Iris pigment epithelial cell (primary cell): ENCODE data around the gene RIPPLY3.

Experiments used
- DNase-seq: peaks from one replicate; pipeline ENCODE4 v3.0.0-alpha.2; 2011; ENCODE audit warnings: low read depth

Gene RIPPLY3, protein sequence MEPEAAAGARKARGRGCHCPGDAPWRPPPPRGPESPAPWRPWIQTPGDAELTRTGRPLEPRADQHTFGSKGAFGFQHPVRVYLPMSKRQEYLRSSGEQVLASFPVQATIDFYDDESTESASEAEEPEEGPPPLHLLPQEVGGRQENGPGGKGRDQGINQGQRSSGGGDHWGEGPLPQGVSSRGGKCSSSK

DNA sequence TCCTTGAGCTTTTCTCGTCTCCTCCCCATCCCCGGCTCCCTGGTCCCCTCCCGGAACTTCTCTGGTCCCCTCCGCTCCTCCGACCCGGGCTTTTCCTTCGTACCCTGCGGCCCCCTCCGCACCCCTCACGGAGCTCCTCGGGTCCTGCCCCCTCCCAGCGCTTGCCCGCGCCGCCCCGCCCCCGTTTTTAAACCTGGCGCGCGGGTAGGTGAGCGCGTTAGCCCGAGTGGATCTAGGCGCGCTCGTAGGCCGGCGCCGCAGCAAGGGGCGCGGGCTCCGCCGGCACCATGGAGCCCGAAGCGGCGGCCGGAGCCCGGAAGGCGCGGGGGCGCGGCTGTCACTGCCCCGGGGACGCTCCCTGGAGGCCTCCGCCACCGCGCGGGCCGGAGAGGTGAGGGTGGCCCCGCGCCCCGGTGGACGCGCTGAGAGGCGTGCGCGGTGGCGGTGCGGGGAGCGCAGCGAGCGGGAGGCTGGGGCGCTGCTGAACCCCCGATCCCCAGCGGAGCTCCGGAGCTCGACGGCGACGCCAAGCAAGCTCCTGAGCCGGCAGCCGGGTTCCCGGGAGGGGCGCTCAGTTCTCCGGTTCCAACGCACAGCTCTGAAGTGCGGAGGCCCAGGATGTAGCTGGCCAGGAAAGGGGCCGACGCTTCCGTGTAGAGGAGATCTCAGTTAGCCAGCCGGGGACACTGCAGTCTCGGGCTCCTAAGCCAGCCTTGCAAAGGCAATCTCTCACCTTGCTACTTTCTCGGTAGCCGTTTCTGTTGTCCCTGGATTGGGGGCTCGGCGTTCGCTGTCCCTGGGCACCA, at the start of gene RIPPLY3:
TSS of gene RIPPLY3 (plus strand) at position 217 of the 806 bp plus-strand sequence. CDS start at position 288, 71 bp downstream.
- peak; percentile 15 for DNase-seq

DNA sequence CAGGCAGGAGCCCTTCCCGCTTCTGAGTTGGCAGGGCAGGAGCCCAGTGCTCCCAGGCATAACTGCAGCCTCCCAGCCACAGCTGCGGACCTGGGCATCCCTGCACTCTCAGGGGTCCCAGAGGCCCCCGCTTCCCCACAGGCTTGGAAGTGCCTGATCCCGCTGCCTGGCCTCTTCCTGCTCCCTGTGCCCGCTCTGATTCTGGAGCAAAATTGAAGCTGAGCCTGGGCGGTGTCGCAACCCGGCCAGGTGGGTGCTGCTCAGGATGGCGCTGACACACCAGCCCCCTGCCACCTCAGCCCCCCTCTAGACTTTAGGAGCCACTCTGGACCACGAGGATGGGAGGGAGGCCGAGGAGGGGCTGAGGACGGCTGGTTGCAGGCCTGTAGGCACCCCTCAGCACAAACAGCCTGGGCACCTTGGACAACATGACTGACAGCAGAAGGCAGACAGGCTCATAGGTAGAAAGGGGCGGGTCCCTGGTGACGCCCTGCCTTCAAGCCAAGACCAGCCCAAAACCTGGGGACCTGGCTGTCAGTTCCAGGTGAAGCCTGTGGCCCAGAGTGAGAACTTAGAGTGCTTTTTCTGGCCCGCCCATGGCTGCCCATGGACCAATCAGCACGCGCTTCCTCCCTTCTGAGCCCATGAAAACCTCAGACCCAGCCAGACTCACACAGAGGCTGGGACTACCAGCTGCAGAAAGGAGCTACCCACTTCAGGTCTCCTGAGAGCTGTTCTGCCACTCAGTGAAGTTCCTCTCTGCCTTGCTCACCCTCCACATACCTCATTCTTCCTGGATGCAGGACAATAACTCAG, 47.3 kb upstream of the RIPPLY3 start:
- no peak for DNase-seq

DNA sequence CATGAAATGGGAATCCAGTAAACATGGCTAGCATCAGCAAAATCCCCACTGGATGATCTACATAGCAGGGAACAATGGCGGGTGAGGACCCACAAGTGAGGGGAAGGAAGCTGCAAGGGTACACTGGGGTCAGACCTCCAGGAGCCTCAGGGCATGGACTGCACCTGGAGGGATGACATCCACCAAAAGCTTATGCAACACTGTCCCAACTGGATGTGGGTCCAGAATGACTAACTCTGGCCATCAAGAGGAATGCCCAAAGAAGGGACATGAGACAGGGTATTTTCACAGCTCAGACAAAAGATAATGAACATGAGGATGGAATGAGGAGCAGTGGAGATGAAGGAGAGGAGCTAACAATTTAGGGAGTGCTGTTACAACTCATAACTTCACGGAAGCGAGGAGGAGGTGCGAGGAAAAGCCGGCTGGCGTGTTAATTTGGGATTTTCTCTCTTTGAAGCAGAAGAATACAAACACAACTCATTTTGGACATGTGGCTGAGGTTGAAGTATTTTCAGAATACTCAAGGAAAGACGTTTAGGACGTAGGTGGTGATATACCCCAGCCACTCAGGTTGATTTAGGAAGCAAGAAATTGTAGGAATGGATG, 45.7 kb upstream of the RIPPLY3 start:
- DNase-seq = no peak

DNA sequence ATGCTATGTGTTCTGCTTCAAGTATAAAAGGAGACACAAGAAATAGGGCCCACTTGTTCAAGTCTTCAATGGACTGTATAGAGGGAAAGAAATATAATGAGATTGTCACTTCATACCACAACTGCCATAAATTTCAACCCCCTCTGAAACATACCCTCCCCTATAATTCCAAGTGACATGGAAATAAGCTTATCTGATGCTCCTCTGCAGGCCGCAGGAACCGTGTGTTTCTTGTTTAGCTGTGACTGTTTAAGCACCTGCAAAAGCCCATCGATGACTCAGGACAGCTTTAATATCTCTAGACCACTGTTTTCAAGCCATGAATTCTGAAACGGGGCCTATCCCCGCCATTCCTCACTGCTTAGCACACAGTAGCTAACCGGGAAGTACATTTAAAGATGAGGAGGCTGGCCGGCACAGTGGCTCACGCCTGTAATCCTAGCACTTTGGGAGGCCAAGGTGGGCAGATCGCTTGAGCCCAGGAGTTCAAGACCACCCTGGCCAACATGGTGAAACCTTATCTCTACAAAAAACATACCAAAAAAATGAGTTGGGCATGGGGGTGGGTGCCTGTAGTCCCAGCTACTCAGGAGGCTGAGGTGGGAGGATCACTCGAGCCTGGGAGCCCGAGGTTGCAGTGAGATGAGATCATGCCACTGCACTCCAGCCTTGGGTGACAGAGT, 44.3 kb upstream of the RIPPLY3 start:
- DNase-seq = no peak

DNA sequence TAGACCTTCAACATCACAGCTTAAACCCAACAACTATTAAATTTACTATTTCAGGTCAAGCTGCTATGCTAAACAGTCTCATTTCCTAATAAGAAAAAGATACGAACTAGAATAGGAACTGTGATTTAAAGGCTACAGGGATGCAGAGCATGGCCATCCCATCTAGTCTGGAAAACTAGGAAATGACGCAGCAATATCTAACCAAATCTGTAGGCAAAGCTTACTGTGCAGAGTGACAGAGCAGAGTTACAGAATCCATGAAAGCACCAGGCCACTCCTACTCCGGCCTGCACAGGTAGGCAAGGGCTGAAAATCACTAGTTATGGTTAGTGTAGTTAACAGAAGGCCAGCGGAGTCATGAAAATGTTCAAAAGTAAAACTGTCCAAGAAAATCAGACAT, 42.1 kb upstream of the RIPPLY3 start:
- DNase-seq = no peak

DNA sequence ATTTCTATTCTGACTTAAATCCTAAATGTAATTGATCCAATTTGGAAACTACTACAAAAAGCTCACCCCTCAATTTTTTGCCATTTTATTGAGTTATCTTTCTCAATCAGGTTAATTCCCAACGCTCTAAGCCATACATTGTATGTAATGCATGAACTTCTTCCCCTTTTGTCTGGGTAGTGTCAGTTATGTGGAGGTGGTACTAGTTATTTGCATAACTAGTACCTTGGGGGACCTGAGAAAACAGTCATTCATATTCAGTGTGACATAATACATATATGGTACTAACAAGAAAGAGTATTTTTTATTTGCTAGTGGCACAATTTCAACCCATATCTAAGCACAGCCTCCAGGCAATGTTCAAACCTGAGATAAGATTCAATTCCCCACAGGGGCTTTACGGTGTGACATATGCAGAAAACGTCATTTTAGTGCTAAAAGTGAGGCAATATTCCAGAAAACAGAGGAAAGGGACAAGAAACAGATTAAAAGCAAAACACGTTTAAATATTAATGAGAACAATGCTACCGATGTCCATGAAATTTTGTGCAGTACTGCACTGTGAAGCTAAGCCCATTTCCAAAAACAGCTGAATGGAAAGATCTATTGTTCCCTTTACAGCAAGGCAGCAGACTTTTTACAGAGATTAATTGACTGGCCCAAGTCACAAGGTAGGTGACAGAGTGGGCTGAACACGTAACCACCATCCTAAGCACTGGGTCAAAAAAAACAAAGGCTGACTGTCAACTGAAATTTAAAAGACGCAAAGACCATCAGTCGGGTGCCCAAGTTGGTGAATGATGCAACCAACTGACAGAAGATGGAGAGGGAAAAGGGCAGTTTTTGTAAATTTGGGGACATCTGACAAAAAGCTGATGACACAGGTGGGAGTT, 41.4 kb upstream of the RIPPLY3 start:
- no peak for DNase-seq

DNA sequence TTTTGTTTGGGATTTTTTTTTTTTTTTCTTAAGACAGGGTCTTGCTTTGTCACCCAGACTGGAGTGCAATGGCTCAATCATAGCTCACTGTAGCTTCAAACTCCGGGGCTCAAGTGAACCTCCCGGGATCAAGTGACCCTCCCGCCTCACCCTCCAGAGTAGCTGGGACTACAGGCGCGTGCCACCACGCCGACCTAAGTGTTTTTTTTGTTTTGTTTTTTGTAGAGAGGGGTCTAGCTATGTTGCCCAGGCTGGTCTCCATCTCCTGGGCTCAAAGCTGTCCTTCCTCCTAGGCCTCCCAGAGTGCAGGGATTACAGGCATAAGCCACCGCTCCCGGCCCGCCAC, 40.8 kb upstream of the RIPPLY3 start:
- DNase-seq = no peak

DNA sequence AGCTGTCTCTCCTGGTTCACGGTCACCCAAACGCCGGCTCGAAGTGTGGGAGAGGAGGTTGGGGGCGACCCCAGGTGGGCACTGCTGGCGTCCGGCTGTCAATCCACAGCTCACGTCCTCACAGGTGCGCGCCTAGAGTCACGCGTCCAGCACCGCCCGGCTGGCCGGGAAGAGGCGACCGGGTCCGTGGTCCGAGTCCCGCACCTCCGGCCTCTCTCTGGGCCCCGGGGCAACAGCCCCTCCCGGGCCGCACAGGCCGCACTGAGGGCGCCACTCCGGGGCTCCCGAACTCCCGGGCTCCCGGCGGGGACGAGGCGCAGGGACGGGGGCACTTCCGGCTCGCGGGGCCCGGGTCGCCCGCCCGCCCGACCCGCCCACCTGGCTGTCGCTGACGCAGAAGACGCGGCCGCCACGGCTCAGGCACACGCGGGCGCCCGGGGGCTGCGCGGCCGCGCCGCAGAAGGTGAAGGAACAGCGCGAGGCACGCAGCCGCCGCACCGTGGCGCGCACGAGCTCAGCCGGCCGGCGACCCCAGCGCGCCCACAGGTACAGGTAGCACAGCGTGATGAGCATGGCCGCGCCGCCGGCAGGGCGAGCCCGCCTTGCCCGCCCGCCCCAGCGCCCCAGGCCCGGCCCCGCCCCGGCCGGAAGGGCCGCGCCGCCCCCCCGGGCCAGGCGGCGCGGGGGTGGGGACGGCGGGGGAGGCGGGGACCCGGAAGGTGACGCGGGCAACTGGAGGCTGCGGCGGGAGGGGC, 40.3 kb upstream of the RIPPLY3 start, which contains the start of gene HLCS:
TSS of gene HLCS (minus strand) at position 604 of the 755 bp plus-strand sequence. CDS start at position 573, 31 bp downstream.
- DNase-seq = peak; percentile 44

DNA sequence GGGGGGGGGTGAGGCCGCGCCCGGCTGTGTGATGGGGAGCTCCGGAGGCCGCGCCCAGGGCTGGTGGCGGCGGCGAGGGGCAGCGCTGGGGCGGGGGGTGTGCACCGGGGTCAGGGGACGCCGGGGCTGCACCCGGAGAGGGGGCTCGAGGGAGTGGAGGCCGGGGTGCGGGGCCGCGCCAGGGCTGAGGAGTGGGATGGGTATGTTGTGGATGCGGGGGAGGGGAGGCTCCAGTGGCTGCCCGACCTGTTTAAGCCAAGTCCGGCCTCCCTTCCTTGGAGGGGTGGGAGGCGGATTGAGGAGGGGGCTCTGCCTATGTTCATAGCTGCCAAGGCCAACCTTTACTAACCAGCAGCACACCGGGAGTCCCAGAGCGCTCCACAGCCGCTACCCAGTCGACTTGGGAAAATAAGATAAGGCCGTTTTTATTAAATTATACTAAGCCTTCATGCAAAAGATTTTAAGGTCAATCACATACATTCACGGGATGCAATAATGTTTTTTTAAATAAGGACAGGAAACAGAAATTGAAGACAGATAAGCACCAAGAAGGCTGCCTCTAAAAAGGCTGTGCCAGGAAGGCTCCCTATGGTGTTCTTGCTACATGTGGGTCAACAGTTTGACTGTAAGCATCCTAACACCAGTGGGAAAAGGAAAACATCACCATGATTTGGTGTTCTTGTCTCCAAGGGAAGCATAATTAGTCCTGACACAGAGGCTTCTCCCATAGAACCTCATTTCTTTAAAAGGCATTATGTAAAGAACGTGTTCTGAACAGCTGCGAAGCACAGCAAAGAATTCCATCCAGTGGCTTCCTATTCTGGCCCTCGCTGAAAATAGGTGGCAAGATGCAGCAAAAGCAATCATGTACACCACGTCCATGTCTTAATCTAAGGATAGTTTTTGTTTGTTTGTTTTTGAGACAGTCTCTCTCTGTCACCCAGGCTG, 39.4 kb upstream of the RIPPLY3 start:
- no peak for DNase-seq

DNA sequence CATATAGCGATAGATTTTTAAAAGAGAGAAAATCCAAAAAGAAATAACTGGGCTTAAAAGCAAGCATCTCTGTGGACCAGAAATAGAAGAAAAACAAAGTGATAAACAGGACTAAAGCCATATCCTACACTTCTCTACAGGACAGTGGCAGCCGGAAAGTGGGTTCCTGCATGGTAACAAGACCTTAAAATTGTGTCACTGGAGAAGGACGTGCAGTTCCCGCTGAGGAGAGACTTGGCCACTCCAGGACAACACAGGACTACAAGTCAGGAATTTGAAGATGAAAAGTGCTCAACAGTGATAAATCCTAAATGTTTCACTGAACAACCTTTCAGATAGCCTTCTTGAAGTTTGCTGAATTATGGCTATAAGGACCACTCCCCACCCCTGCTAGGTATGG, 38.1 kb upstream of the RIPPLY3 start:
- no peak for DNase-seq

DNA sequence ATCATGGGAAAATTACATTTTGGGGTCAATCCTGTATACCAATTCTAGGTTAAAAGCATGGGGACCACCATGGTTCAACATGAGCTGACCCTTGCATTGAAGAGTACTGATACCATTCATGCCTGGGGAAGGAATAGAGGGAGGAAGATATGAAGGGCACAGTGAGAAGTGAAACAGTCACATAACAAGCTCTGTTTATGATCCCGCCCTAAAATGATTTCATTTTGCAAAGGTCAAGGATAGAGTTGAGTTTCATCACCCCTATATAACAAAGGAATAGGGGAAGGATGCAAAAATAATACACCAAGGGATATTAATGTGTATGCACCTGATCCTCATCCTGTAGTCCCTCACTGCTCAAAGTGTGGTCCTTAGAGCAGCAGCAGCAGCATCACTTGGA, 37.5 kb upstream of the RIPPLY3 start:
- no peak for DNase-seq

DNA sequence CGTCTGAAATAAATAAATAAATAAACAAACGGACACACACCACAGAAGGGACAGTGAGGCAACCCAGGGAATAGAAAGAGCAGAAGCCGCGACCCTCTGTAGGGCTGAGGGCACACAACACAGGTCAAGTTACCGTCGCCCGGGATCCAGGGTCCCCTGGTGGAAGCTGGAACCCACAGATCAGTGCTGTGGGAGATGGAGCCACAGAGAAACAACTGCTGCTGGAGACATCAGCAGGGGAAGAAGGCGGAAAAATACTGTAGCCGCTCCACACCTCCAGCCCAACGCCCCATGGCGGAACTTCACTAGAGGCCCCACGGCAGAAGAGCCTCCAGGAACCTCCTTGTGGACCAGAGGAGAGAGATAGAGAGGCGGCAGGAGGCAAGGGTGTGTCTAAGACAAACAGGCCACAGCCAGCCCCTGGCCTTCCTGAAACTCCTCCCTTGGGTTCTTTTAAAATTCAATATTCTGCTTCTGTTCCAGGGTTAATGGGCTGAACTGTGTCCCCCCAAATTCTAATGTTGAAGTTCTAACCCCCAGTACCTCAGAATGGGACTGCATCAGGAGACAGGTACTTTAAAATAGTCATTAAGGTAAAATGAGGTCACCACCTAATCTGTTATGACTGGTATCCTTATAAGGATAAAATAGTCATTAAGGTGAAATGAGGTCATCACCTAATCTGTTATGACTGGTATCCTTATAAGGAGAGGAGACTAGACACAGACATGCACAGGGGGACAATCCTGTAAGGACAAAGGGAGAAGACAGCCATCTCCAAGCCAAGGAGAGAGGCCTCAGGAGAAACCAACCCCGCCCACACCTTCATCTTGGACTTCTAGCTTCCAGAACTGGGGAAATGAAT, 32.3 kb upstream of the RIPPLY3 start:
- no peak for DNase-seq

DNA sequence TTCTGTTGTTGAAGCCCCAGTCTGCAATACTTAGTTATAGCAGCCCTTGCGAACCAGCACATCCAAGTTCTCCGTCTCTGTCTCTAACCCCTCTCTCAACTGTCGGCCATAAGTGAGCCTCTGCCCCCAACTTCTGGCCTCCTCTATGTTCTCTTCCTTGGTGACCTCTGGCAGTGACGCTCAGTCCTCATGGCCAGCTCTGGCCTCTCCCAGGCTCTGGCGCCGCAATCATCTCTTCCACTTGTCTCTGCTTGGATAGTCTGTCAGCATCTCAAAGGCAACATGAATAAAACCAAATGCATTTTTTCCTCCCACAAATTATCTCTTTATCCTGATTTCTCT, 31.7 kb upstream of the RIPPLY3 start:
- DNase-seq = no peak

DNA sequence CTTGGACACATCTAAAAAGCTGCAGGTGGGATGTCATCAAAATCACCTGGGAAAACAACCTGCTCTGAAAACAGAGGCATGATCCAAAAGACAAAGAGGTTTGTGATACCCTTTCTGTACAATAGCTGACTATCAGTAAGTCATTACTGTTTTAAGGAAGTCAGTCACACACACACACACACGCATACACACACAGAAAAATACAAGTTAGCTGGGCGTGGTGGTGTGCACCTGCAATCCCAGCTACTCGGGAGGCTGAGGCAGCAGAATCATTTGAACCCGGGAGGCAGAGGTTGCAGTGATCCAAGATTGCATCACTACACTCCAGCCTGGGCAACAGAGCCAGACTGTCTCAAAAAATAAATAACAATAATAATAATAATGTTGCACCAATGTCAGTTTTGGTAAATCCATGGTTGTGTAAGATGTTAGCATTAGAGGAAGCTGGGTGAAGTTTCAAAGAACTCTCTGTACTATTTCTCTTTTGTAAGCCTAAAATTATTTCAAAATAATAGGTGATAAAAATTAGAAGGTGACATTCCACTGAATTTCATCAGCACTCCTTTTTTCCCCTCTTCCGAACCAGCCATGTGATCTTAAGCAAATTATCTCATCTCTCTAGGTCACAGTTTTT, 30.2 kb upstream of the RIPPLY3 start:
- no peak for DNase-seq

DNA sequence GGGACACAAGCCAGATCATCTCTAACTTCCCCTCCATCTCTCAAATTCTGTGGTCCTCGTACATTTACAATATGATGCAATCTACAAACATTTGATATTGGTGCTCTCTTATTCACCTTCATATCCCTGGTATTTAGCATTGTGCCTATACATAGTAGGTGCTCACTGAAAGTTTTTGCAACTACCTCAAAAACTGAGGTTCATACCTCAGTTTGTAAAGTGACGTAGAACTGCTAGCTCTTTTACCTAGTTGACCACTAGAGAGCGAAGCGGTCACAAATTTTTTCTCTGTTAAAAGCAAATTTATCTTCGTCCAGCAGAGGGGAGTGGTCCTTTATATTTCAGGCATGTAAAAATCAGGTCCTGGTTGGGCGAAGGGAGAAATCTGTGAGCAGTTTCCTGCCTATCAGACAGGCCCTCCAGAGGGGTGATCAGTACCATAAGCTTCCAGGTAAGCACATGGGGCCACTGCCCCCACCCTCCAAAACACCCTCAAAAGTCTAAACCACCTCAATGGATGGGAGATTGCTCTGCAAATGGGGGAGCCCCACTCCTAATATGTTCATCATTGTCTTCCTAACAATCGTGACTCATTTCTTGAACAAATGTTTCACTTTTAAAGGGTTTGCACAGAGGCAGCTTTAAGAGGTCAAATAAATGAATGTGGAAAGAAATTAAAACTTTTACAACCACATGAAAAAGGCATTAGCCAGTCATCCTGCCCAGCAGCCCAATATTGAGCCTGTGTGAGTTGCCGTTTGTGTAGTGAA, 29.4 kb upstream of the RIPPLY3 start:
- DNase-seq = peak; percentile 76

DNA sequence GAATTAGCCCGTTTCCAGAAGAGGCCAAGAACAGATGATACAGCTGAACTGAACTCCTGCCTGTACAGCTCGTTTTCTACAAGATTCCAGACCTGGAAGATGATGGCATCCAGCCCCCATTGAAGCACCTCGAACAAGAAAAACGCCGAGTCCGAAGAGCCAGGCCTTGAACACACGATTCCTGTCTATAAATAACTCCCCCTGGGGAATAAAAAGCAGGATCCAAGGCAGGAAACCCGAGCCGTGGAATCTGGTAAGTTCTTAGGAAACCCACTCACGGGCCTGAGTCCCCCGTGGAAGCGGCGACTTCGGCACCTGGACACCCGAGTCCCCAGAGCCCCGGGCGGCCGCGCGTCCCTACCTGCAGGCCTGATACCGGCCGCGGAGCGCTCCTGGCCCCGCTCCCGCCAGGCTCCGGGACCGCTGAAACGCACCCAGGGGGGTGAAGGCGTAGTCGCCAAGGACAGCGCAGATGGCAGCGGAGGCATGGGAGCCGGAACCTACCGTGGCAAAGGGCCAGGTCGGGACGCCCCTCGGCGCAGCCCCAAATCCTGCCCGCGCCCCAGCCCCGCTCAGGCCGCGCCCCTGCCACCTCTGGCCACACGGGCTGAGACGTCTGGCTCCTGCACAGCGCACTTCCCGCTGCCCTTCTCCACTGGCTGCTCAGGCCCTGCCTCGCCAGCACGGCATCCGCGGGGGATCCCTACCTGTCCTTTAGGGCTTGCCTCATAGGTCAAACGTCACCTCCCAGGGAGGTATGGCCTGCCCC, 26.0 kb upstream of the RIPPLY3 start:
- no peak for DNase-seq
